ENCODE measurements around the gene SAMD4A.

The SAMD4A gene

DNA sequence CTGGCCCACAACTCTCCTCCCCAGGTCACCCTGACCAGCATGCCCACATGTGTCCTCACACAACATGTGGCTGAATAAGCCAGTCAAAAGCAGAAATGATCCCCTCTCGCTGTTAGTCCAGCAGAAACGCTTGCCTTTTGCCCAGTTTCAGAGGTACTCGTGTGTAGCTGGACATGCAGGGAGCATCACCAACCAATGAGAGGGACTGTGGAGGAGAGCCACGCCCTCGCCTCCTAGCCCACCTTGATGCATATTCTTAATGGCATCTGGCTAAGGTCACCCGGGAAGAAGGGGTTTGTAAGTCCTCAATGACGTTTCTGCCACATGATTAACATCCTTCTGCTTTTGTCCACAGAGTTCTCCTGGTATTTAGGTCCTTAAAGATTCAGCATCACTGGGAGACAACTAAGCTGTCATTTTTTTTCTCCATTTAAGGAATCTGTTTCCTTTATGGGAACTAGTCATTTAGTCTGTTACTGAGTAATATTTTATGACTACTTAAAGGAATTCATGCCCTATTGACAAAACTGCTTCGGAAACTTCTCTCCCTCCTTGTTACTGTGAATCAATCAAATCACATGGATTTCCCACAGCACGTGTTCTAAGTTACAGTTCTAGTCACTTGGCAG is 201.7 kb downstream of the SAMD4A start:
- no peak for TF ChIP-seq CTCF (IDR thresholded peaks at IDR 0.05; ENCODE audit: low read depth, low read length, missing control alignments)
- no peak for DNase-seq (ENCODE audit: low read depth)

DNA sequence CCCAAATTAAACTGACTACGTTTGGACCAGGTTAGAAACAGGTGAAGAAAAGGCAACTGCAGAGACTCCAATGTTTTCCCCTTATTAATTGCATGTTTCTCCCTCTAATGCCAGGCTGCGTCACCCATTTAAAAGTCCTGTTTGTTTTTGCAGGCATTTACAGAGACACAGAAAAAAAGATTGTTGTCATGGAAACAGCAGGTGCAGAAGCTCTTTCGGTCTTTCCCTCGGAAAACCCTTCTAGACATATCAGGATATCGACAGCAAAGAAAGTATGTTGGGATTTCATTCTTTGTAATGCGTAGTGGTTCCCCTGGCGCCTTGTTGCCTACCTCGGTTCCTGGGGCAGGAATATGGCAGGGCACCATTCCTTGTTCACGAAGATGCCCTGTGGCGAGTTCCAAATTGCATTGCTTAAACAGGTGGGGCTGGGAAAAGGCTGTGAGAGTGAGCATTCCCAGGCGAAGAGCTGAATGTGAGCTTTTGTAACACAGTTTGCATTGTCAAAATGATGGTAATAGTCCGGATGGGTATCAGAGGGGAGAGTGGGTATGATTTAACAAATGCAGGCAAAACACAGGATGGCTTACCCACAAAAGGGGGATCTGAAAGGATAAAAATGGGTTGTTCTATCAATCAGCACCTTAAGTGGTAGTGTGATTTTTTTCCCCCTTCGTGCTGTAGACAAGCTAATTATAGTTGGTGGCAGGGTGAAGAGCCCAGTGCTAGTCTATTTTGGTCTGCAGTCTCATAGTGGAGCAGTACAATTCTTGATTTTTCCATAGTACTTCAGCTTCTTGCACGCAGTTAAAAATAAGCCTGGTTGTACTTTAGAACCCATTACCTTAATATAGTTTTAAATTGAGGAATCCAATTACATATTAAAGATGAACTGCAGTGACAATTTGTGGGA is 203.3 kb downstream of the SAMD4A start:
- H3K4me3 ChIP-seq (ENCODE audit: low read depth, low read length): no peak overlapping the region
- TF ChIP-seq CTCF (IDR thresholded peaks at IDR 0.05; ENCODE audit: low read depth, low read length, missing control alignments): no peak
- DNase-seq (ENCODE audit: low read depth): no peak

More for the DNA sequence above, 201.7 kb downstream of the SAMD4A start:
- H3K4me3 ChIP-seq (ENCODE audit: low read depth, low read length): no peak overlapping the region

DNA sequence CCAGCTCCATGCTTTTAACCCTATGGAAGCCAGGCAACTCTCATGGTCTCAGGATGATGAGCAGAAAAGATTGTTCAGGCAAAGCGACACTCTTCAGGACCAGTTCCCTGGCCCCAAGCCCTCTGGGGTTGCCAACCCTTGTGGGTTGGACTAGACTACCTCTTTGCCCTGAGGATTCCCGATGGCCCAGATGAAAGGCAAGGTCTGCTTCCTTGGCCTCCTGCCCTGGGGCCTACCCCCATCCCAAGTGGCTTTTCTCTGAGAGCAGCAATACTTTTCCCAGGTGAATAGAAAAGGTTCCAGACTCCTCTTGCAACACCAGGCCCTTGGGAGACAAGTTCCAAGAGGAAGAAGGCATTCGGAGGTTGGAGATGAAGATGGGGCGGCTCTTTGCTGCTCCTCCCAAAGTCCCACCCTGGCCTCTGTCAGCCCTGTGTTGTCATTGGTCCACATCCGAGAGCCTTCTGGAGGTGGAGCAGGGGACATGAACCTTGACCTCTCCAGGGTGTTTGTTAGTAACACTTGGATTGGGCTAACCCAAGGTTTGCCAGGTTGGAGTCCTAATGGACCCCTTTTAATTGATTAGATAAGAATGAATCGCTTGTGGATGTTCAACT is 204.6 kb downstream of the SAMD4A start:
- no peak overlapping the region for H3K4me3 ChIP-seq (ENCODE audit: low read depth, low read length)
- DNase-seq (ENCODE audit: low read depth): no peak
- TF ChIP-seq CTCF (IDR thresholded peaks at IDR 0.05; ENCODE audit: low read depth, low read length, missing control alignments): no peak

DNA sequence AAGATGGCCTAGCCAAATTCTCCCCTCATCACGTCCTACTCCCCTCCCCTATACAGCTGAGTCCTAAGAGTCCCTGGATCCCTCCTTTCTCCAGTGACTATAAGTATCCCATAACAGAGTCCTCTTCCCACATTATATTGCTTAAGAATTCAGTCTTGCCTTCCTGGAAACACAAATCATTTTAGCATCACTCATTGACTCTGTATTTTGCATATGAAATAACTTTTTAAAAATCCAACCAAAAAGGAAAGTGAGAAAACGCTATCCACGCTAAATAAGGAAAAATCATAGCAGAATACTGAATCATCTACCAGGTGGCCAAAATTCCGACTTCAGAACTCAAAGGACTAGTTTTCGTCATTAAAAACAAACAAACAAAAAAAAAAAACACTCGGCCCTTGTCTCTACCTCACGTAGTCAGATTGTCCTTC is 205.5 kb downstream of the SAMD4A start:
- DNase-seq (ENCODE audit: low read depth): no peak
- no peak for TF ChIP-seq CTCF (IDR thresholded peaks at IDR 0.05; ENCODE audit: low read depth, low read length, missing control alignments)
- no peak overlapping the region; the same call in 1 of the 2 replicates for H3K4me3 ChIP-seq (ENCODE audit: low read depth, low read length)

DNA sequence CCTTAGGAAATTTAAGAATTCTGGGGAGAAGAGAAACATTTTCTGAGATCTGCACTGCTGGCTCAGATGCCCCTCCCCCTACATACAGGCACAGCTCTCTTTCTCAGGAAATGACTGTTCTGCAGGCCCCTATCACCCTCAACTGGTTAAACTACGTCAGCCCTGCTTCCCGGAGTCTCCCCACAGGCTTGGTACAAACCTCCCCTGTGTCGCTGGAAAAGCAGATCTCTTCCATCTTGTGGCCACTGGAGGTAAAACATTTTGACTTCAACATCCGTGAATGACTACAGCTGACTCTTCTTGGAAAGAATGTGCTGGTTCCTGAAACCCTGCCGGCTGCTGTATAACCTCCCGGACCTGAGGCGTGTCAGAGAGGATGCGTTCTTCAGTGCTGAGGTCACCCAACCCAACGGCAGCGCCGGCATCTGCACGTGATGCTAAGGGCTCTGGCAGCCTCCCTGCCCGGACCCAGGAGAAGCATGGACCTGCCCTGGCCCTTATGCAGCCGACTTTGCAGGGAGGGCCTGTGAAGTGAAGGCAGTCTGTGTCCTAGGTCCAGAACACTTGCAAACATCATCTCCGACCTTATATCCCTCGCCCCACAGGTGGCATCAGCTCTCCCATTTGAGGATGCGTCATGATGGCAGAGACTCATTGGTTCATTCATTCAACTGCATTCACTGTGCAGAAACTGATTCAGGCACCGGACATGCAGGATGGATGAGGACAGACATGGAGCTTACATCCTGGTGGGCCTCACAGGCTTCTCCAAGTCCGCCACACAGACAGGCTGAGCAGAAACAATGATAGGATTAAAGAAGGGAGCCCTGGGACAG is 206.5 kb downstream of the SAMD4A start:
- peak; percentile 44 for DNase-seq (ENCODE audit: low read depth)
- no peak overlapping the region; the same call in 1 of the 2 replicates for H3K4me3 ChIP-seq (ENCODE audit: low read depth, low read length)
- TF ChIP-seq CTCF (IDR thresholded peaks at IDR 0.05; ENCODE audit: low read depth, low read length, missing control alignments): peak; percentile 48

GRCh38 chr14:54774824-54775223 is 207.9 kb downstream of the SAMD4A start:
- no peak for DNase-seq (ENCODE audit: low read depth)

More at GRCh38 chr14:54774824-54775223, 207.9 kb downstream of the SAMD4A start:
- H3K4me3 ChIP-seq (ENCODE audit: low read depth, low read length): no peak overlapping the region
- no peak for TF ChIP-seq CTCF (IDR thresholded peaks at IDR 0.05; ENCODE audit: low read depth, low read length, missing control alignments)
